Activated CD8-positive, alpha-beta T cell treated with anti-CD3 and anti-CD28 coated beads, Interleukin-2, amount 10 ng/mL, durations not matched to agents 7 days and 5 days (primary cell): ENCODE results near the gene NKX3-2. TPM values are rescaled to one million over a fixed set of nuclear protein-coding genes. Genes with fewer than 3 reads are reported as not detected.

ENCODE experiments used
- ATAC-seq: fragments of 150-1000 bp; cut with Tn5 transposase; one replicate; pipeline ENCODE4 v1.10.0; 2021; ENCODE audit warnings: moderate library complexity
- CTCF ChIA-PET: fragments of 350-600 bp; sonication (Branson Sonifier 250); formaldehyde crosslinking; loops from one replicate; lab custom pipeline; 2021; ENCODE audit warnings: antibody characterized with exemption; lab: Charles Lee
- POLR2A ChIA-PET: fragments of 350-600 bp; sonication (Branson Sonifier 250); formaldehyde crosslinking; loops from one replicate; lab custom pipeline; 2021; ENCODE audit warnings: antibody characterized with exemption; lab: Charles Lee
- DNase-seq: peaks from one replicate; pipeline ENCODE4 v3.0.0-alpha.2; 2020
- H3K27ac Mint-ChIP-seq: one replicate; pipeline ENCODE4 v1.8.0; 2021; ENCODE audit warnings: mild to moderate bottlenecking, mixed read lengths
- H3K27me3 Mint-ChIP-seq: one replicate; pipeline ENCODE4 v1.8.0; 2021; ENCODE audit warnings: low read depth, mixed read lengths
- H3K36me3 Mint-ChIP-seq: one replicate; pipeline ENCODE4 v1.8.0; 2021; ENCODE audit warnings: low read depth, mixed read lengths
- H3K4me1 Mint-ChIP-seq: one replicate; pipeline ENCODE4 v1.8.0; 2021; ENCODE audit warnings: low read depth, mixed read lengths
- H3K4me3 Mint-ChIP-seq: one replicate; pipeline ENCODE4 v1.8.0; 2021; ENCODE audit warnings: mild to moderate bottlenecking, mixed read lengths
- H3K9me3 Mint-ChIP-seq: one replicate; pipeline ENCODE4 v1.8.0; 2022; ENCODE audit warnings: mixed read lengths; ENCODE audit not compliant: insufficient read depth
- total RNA-seq, 2 experiments: library from RNA; stranded (reverse); gene quantifications; one replicate each; pipeline ENCODE4 v1.2.3, GENCODE V29; 2021

The NKX3-2 gene
- total RNA-seq, 2 experiments from 2014 or later = not detected

DNA sequence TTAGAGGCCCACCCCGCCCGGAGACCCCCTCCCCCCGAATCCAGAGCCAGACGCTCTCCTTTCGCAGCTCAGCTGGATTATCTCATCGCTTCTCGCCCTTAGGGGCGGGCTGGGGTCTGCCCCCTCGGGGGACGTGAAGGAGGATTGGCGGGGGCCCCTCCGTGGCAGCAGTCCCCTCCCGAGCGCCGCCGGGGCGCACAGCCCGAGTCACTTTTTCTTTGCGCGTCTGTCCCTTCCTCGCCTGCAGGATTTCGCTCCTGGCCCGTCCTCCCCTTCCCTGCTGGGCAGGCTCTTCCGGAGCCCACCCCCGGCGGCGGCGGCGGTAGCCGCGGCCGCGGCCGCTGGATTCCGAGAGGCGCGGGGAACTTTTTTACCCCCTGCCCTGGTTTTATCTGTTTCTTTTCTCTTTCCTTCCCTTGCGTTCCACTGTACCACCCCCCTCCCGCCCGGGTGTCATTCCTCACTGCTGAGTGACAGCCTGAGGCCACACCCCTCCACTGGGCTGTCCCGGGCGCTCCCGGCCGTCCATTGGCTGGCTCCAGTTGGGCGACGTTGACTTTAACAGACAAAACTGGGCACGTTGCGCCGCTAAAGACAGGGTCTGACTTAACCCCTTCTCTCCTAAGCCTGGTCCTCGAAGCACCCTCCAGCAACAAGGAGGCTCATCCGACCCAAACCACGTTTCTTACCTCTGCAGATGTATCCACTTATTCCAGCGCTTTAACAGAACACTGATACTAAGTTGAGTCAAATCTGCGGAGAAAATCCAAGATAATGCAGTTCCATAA is 492 bp upstream of the NKX3-2 start:
- CTCF ChIA-PET = no interaction called here
- H3K9me3 Mint-ChIP-seq = no peaks in the 10 kb centered on the region
- peaks cover 64% of the 10 kb centered on the region for H3K27me3 Mint-ChIP-seq
- H3K4me3 Mint-ChIP-seq = peak overlapping the region; percentile 68
- POLR2A ChIA-PET = no interaction called here
- peak overlapping the region; percentile 49 for H3K27ac Mint-ChIP-seq
- H3K4me1 Mint-ChIP-seq = peaks cover 39% of the 10 kb centered on the region
- peak; percentile 47 for DNase-seq
- peaks cover 5% of the 10 kb centered on the region for H3K36me3 Mint-ChIP-seq
- peak; percentile 45 for ATAC-seq

DNA sequence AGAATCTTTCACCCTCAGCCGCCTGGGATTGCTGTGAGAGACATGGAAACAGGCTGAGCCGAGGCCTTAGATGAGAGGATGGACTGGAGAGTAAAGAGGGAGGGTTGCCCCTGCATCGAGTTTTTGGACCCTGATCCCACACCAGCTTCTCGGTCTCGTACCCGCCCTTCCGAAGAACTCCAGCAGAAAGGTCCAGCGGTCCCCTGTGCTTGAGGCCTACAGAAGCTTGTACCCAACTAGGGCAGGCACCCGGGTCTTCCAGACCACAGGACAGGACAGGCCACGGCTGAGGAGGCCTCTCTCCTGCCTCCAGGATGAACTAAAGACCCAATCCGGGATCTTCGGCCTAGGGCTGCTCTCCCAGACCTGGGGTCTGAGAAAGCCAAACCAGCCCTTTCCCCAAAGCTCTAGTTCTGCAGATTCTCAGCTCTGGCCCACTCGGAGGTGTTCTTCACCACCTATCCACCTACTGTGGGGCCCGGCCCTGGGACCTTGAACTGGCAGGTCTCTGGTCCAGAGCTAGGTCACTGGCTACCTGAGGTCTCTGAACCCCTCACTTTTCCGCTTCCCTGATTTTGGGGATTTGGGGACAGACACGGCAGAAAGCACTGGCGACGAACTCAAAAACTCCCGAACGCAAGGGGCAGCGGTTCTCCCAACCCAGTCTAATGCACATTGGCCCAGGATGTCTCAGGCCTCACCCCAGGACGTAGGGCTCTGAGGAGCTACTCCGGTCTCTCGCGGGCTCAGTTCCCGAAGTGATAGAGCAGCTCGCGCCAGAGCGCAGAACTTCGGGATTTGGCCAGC is 1.1 kb downstream of the NKX3-2 start:
- H3K36me3 Mint-ChIP-seq = peaks cover 6% of the 10 kb centered on the region
- H3K4me1 Mint-ChIP-seq = peaks cover 39% of the 10 kb centered on the region
- CTCF ChIA-PET = interaction anchor here (1.6 kb wide), 1 partner anchor 17 kb away, joined by 4 read pairs; no protein-coding TSS in a partner anchor
- POLR2A ChIA-PET = no interaction called here
- peak overlapping the region; percentile 14 for H3K27ac Mint-ChIP-seq
- H3K4me3 Mint-ChIP-seq = peak overlapping the region; percentile 28
- H3K27me3 Mint-ChIP-seq = peaks cover 70% of the 10 kb centered on the region
- ATAC-seq (no peak), DNase-seq (no peak)
- no peaks in the 10 kb centered on the region for H3K9me3 Mint-ChIP-seq

DNA sequence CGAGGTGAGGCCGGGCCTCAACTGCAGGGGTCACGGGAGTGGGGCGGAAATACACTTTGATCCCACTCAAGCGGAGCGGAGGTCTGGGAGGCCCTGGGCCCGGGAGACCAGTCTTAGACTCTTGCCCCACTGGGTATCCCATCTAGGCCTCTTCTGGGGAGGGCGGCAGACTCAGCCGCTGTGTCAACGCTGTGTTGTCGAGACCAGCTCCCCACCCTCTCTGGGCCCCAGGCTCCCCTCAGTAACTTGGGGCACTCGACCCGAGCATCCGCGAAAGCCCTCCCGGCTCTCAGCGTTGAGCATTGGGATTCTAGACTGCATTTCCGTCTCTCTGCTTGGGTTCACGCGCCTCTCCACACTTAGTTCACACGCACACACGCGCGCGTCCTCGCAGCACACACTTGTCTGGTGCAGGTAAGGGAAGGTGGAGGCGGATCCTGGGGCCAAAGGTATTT is 1.7 kb downstream of the NKX3-2 start:
- DNase-seq (no peak), ATAC-seq (no peak)
- Mint-ChIP-seq H3K36me3 (peaks cover 7% of the 10 kb centered on the region), H3K27ac (peak overlapping the region; percentile 14), H3K4me1 (peaks cover 40% of the 10 kb centered on the region), H3K4me3 (peak overlapping the region; percentile 4), H3K9me3 (no peaks in the 10 kb centered on the region), H3K27me3 (peaks cover 72% of the 10 kb centered on the region)
- POLR2A ChIA-PET = no interaction called here
- CTCF ChIA-PET = interaction anchor here (1.1 to 2.9 kb wide), 4 partner anchors 10 to 21 kb away, joined by 4 to 8 read pairs (median 4); no protein-coding TSS in a partner anchor

DNA sequence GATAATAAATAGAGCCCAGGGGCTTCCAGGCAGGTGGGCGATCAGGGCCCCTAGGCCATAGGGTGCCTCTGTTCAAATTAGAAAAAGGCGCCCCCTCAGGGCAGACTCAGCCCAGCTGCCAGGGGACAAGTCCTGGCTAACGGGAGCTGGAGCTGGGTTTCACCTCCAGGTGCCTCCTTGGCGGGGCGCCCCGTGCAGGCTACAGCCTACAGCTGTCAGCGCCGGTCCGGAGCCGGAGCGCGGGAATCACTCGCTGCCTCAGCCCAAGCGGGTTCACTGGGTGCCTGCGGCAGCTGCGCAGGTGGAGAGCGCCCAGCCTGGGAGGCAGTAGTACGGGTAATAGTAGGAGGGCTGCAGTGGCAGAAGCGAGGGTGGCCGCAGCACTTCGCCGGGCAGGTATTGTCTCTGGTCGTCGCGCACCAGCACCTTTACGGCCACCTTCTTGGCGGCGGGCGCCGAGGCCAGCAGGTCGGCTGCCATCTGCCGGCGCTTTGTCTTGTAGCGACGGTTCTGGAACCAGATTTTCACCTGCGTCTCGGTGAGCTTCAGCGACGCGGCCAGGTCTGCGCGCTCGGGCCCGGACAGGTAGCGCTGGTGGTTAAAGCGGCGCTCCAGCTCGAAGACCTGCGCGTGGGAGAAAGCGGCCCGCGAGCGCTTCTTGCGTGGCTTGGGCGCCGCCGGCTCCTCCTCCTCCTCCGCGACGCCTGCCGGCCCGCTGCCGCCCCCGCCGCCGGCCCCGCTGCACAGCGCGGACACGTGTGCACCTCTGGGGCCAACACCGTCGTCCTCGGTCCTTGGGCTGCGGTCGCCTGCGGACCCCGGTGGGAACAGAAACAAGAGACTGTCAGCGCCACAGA is 2.4 kb downstream of the NKX3-2 start:
- Mint-ChIP-seq H3K27ac (peak overlapping the region; percentile 72), H3K36me3 (peaks cover 6% of the 10 kb centered on the region), H3K4me3 (peak overlapping the region; percentile 55), H3K9me3 (peaks cover 3% of the 10 kb centered on the region), H3K27me3 (peaks cover 75% of the 10 kb centered on the region), H3K4me1 (peaks cover 41% of the 10 kb centered on the region)
- CTCF ChIA-PET = interaction anchor here (0.7 to 2.9 kb wide), 4 partner anchors 9 to 20 kb away, joined by 3 to 8 read pairs (median 4); no protein-coding TSS in a partner anchor
- peak; percentile 53 for DNase-seq
- POLR2A ChIA-PET = no interaction called here
- ATAC-seq = peak; percentile 20

DNA sequence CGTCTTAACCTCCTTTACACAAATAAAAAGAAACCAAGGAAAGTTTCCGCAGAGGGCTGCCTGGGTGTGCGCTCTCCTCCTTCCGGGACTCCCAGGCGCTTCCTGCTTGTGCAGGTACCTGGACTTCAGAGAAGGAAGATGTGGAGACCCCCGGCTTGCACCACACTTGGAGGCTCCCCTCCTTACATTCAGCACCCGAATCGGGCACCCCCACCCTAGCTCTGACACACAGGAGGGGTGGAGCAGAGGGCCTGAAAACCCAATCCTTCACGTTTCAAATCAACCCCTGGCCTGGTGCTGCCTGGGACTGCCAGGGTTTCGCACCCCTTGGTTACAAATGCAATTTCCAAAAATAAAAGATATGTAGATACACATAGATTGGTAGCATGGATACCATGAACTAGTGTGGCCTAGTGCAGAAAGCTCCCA is 3.1 kb downstream of the NKX3-2 start:
- Mint-ChIP-seq H3K4me1 (peaks cover 41% of the 10 kb centered on the region), H3K36me3 (peaks cover 9% of the 10 kb centered on the region), H3K9me3 (peaks cover 7% of the 10 kb centered on the region), H3K27me3 (peaks cover 75% of the 10 kb centered on the region), H3K27ac (no peak overlapping the region), H3K4me3 (no peak overlapping the region)
- ChIA-PET POLR2A (no interaction called here), CTCF (interaction anchor here (0.7 to 2.9 kb wide), 3 partner anchors 10 to 19 kb away, joined by 3 to 8 read pairs (median 4); no protein-coding TSS in a partner anchor)
- ATAC-seq = no peak
- DNase-seq = no peak

DNA sequence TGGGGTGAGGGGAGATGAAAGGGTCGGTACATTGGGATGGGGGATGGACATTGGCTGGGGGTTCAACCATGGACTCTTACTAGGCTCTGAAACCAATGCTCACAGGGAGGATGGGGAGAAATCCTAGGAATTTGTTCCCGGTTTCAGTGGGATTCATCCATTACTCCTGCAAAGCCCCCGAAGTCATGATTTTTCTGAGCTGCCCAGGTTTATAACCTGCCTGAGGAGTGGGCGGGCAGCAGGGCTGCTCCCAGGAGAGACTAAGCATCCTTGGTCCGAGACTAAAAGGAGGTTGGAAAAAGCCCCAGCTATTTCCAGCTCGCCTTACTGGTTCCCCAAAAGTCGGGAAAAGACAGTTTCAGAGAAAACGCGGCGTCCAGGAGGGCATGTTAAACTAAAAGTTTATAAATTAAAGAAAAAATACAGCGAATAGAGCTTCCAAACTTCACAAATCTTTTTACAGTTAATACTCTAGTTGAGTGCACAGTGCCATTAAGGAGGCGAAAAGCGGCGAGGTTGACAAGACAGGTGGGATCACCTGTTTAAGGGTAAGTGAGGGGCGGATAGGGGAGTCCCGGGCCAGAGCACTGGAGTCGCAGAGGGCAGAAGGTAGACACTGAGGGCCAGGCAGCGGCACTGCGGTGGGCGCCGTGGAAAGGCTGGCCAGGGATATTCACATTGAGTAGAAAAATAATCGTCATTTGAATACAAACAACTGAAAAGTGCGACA is 3.7 kb downstream of the NKX3-2 start:
- POLR2A ChIA-PET = interaction anchor here (0.7 kb wide), 2 partner anchors 22 to 29 kb away, joined by 3 read pairs; no protein-coding TSS in a partner anchor
- H3K4me3 Mint-ChIP-seq = peak overlapping the region; percentile 12
- ATAC-seq = no peak
- CTCF ChIA-PET = interaction anchor here (0.7 to 2.9 kb wide), 3 partner anchors 15 to 688 kb away, joined by 3 to 8 read pairs (median 3); no protein-coding TSS in a partner anchor
- H3K27me3 Mint-ChIP-seq = peaks cover 78% of the 10 kb centered on the region
- H3K36me3 Mint-ChIP-seq = peaks cover 9% of the 10 kb centered on the region
- H3K27ac Mint-ChIP-seq = peak overlapping the region; percentile 43
- peaks cover 7% of the 10 kb centered on the region for H3K9me3 Mint-ChIP-seq
- no peak for DNase-seq
- peaks cover 39% of the 10 kb centered on the region for H3K4me1 Mint-ChIP-seq

DNA sequence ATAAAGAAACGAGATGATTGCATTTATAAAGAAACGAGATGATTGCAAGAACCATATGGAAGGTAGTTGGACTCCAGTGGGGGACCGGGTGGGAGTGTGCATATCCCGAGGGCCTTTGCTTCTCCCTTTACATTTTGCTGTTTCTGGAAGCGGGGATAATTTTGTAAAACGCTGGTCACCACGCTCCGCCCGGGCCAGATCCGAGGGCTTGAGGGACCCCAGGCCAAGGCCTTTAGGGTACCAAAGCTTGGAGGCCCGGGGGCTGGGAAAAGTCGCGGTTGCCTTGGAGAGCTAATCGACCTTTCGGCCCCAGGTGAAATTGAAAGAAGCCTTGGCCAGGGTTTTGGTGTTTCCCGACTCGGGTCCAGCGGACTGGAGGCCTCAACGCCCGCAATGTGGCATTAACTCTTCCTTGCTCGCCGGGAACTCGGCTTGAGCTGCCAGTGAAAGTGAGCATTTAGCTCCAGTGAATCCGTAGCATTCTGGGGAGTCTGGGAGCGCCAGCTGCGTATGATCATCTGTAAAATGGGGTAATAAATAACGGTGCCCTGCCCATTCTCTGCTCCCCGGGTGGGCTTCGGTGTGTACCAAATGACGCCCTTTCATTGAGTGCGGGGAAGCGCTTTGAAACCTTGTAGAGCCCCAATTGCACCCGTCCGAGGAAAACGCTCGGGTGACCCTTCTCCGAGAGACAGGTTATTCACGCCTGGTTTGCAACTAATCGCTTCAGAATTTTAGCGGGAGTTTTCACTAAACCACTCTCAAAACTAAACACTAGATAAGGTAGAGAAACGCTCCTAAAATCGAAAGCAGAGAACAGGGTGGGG is 4.5 kb downstream of the NKX3-2 start:
- Mint-ChIP-seq H3K36me3 (peaks cover 6% of the 10 kb centered on the region), H3K27me3 (peaks cover 76% of the 10 kb centered on the region), H3K27ac (no peak overlapping the region), H3K9me3 (peaks cover 7% of the 10 kb centered on the region), H3K4me3 (peak overlapping the region; percentile 22), H3K4me1 (peaks cover 33% of the 10 kb centered on the region)
- ATAC-seq = no peak
- ChIA-PET CTCF (interaction anchor here (1.0 to 2.9 kb wide), 2 partner anchors 18 to 687 kb away, joined by 3 to 8 read pairs; no protein-coding TSS in a partner anchor), POLR2A (interaction anchor here (0.7 kb wide), 1 partner anchor 29 kb away, joined by 3 read pairs; no protein-coding TSS in a partner anchor)
- DNase-seq = no peak

DNA sequence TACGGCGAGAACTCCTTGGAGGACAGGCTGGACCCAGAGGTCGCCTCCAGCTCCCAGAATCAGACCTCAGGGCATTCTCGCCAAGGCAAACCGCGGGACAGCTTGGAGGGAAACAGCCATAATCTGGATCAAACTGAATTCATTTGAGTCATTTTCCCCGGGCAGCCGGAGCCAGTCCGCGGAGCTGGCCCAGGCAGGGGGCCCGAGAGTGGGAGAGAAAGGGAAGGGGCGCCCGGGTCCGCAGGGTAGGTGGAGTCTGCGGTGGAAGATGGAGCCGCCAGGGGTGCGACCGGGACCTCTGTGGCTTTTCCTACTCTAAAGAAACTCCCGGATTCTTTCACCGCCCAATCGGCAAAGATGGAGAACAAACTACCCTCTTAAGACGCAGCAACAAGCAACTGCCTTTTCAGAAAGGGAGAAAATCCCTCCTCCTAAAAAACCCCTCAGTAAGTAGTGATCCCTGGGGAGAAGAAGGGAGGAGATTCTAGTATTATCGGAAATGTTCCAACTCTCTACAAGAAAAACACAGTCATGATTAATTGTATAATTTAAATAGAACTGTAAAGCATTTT is 5.2 kb downstream of the NKX3-2 start:
- Mint-ChIP-seq H3K4me3 (peak overlapping the region; percentile 1), H3K36me3 (peaks cover 6% of the 10 kb centered on the region), H3K4me1 (peaks cover 36% of the 10 kb centered on the region), H3K9me3 (peaks cover 7% of the 10 kb centered on the region), H3K27ac (peak overlapping the region; percentile 7), H3K27me3 (peaks cover 83% of the 10 kb centered on the region)
- ATAC-seq = no peak
- CTCF ChIA-PET = no interaction called here
- DNase-seq = no peak
- POLR2A ChIA-PET = no interaction called here

DNA sequence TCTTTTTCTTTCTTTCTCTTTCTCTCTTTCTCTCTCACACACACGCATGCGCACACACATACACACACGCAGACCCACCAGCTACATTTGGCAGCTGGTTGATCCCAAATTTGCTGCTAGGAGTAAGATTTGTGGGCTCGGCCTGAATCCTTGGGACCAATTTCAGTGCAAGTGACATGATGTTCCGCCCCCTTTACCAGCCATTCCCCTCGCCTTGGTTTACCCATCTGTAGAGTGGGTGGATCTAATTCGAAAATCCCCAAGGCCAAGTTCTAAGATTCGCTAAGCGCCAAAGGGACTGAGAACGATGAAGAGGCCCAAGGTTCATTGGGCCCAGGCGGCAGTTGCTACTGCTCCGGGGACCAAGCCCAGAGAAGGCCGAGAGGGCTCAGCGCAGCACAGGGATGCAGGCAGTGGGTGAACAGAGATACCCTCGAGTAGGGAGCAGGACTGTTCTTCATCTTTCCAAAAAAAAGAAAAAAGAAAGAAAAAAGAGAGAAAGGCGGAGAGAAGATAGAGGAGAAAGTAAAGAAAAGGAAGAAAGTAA is 5.8 kb downstream of the NKX3-2 start:
- DNase-seq = no peak
- Mint-ChIP-seq H3K4me3 (peak overlapping the region; percentile 1), H3K36me3 (peaks cover 6% of the 10 kb centered on the region), H3K27ac (peak overlapping the region; percentile 25), H3K27me3 (peaks cover 87% of the 10 kb centered on the region), H3K4me1 (peaks cover 37% of the 10 kb centered on the region), H3K9me3 (peaks cover 7% of the 10 kb centered on the region)
- ATAC-seq = no peak
- CTCF ChIA-PET = no interaction called here
- POLR2A ChIA-PET = interaction anchor here (0.6 kb wide), 1 partner anchor 99 kb away, joined by 3 read pairs; no protein-coding TSS in a partner anchor
